ENCODE results near the gene HMGA1. TPM values are rescaled to one million over a fixed set of nuclear protein-coding genes. Genes with fewer than 3 reads are reported as not detected.
"Not testable (repeated sequence)": the region's sequence is repeated elsewhere in the genome, so short reads cannot be mapped to it uniquely, and the experiment has no call there.

The HMGA1 gene
- total RNA-seq, 1 donor from 2014 or later: 36.4 TPM

DNA sequence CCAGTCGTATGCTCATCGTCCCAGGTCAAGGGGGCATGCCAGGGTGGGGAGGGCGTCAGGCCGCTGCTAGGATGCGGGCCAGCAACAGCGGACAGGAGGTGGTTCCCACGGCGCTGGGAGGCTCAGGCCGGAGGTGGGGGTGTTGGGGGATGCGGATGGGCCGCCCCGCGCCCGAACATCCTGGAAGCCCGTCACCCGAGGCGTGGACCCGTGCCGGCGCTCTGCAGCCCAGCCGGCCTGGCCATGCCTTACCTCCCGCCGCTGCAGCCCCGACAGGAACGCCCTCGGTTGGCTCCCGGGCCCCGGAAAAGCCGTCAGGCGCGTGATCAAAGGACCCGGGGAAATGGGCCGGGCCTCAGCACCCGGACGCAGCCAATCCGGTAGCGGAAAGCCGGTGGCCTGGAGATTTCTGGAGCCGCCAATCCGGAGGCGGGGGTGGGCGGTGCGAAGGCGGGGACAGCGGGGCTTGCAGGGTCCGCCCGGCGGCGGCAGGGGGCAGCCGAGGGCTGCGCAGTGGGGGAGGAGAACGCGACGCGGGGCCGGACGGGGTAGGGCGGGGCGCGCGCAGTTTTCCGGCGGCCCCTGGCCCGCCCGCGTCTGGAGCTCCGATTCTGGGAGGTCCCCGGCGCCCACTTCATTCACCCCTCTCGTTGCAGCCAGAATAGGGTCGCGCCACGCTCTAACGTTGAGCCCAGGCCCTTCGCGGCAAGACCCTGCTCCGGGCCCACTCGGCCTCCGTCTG, 12.2 kb downstream of the HMGA1 start, which contains the start of gene SMIM29:
Gene SMIM29 (minus strand): TSS at position 280 of the 742 bp plus-strand sequence. CDS start 1,215 bp downstream, outside the sequence.
- intact Hi-C loops (cut with DNase I): loop anchor here (1.0 to 5.0 kb wide), 3 partner anchors 52 to 166 kb away; no protein-coding TSS in a partner anchor
- peak; percentile 99 for DNase-seq (ENCODE audit: low spot score)

DNA sequence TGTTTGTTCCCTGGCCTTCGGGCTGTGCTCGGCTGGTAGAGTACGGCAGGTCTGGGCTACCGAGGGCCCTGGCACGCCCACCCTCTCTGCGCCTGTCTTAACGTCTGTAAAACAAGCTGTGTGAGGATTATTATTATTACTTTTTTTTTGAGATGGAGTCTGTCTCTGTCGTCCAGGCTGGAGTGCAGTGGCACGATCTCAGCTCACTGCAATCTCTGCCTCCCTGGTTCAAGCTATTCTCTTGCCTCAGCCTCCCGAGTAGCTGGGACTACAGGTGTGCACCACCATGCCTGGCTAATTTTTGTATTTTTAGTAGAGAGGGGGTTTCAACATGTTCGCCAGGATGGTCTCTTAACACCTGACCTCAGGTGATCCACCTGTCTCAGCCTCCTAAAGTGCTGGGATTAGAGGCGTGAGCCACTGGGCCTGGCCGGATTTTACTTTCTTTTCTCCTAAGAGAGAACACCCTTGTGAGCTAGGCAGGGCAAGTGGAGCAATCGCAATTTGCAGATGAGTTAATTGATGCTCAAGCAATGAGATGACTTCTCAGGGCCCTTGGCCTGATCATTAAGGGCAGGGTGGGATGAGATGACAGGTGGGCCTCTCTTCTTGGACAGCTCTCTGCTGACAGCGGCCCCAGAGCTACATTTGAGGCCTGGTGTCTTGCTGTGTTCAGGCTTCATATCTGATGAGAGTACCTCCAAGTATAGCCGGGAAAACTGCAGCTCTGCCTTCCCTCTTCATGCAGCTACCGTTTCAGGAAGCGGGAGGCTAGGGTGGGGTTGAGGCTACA, 13.0 kb downstream of the HMGA1 start:
- intact Hi-C loops (cut with DNase I): loop anchor here (1.0 to 5.0 kb wide), 3 partner anchors 52 to 165 kb away; no protein-coding TSS in a partner anchor
- no peak for DNase-seq (ENCODE audit: low spot score)

GRCh38 chr6:34252395-34252794, 15.7 kb downstream of the HMGA1 start:
- intact Hi-C loops (cut with DNase I); DNase-seq (ENCODE audit: low spot score): not testable (repeated sequence)

DNA sequence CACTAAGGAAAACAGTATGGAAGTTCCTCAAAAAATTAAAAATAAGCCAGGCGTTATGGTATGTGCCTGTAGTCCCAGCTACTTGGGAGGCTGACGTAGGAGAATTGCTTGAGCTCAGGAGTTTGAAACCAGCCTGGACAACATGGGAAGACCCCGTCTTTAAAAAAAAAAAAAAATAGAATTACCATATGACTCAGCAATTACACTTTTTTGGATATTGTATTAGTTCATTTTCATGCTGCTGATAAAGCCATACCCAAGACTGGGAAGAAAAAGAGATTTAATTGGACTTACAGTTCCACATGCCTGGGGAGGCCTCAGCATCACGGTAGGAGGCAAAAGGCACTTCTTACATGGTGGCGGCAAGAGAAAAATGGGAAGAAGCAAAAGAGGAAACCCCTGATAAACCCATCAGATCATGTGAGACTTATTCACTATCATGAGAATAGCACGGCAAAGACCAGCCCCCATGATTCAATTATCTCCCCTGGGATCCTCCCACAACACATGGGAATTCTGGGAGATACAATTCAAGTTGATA, 22.9 kb downstream of the HMGA1 start:
- DNase-seq (ENCODE audit: low spot score): no peak
- intact Hi-C loops (cut with DNase I): no loop called here

DNA sequence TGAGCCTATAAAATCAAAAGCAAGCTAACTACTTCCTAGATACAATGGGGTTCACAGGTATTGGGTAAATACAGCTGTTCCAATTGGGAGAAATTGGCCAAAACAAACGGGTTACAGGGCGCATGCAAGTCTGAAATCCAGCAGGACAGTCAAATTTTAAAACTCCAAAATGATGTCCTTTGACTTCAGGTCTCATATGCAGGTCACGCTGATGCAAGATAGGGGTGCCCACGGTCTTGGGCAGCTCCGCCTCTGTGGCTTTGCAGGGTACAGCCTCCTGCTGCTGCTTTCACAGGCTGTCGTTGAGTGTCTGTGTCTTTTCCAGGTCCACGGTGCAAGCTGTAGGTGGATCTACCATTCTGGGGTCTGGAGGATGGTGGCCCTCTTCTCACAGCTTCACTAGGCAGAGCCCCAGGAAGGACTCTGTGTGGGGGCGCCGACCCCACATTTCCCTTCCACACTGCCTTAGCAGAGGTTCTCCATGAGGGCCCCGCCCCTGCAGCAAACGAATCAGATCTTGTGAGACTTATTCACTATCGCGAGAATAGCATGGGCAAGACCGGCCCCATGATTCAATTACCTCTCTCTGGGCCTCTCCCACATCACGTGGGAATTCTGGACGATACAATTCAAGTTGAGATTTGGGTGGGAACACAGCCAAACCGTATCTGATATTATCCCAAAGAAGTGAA, 24.0 kb downstream of the HMGA1 start:
- intact Hi-C loops (cut with DNase I): no loop called here

GRCh38 chr6:34263484-34263883, 26.8 kb downstream of the HMGA1 start:
- DNase-seq (ENCODE audit: low spot score); intact Hi-C loops (cut with DNase I): not testable (repeated sequence)

More for the DNA sequence above, 24.0 kb downstream of the HMGA1 start:
- DNase-seq (ENCODE audit: low spot score): no peak

GRCh38 chr6:34267746-34268145, 31.1 kb downstream of the HMGA1 start:
- intact Hi-C loops (cut with DNase I): no loop called here
- no peak for DNase-seq (ENCODE audit: low spot score)

DNA sequence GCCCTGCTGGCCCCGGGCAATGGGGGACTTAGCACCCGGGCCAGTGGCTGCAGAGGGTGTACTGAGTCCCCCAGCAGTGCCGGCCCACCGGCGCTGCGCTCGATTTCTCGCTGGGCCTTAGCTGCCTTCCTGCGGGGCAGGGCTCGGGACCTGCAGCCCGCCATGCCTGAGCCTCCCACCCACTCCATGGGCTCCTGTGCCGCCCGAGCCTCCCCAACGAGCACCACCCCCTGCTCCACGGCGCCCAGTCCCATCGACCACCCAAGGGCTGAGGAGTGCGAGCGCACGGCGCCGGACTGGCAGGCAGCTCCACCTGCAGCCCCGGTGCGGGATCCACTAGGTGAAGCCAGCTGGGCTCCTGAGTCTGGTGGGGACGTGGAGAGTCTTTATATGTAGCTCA, 32.5 kb downstream of the HMGA1 start:
- DNase-seq (ENCODE audit: low spot score); intact Hi-C loops (cut with DNase I): not testable (repeated sequence)

DNA sequence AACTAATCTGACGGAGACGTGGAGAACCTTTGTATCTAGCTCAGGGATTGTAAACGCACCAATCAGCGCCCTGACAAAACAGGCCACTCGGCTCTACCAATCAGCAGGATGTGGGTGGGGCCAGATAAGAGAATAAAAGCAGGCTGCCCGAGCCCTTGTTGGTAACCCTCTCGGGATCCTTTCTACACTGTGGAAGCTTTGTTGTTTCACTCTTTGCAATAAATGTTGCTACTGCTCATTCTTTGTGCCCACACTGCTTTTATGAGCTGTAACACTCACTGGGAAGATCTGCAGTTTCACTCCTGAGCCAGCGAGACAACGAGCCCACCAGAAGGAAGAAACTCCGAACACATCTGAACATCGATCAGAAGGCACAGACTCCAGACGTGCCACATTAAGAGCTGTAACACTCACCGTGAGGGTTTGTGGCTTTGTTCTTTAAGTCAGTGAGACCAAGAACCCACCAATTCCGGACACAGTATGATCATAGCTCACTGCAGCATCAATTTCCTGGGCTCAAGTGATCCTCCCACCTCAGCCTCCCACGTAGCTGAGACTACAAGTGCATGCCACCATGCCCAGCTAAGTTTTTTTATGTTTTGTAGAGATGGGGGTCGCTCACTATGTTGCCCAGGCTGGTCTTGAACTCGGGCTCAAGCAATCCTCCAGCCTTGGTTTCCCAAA, 33.1 kb downstream of the HMGA1 start:
- intact Hi-C loops (cut with DNase I): not testable (repeated sequence)

DNA sequence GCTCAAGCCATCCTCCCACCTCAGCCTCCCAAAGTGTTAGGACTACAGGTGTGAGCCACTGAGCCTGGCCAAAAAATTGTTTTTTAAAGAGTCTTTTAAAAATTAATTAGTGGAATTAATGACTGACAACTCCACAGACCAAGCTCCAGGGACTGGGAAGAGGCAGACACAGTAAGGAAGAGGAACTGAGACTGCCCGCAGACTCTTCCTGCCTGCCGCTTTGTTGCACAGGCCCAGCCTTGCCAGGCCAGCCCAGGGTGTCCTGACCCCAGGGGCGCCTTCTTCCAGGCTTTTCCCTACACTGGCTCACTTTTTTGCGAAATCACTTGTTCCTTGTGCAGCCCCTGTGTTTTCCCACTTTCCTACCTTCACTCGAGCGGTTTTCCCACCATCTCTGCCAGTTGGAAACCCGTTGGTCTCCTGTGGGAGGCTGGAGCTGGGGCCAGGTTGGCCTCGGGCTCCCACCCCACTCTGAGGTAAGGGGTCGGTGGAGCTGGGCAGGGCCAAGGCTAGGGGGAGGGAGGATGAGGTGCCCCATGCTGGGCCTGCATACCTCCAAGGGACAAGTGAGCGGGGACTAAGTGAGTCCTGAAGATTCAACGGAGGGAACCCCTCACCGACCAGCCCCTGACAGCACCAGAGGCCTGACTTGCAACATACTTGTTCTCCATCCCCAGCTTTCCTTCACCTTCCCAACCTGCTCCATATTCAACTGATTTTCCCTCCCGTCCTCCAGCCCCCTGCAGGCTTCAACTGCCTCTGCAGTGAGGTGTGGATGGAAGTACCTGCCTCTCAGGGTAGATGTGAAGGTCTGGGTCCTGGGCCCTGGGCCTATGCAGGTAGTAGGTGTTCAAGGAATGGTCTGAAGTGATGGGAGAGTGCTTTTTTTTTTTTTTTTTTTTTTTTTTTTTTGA, 35.6 kb downstream of the HMGA1 start:
- DNase-seq (ENCODE audit: low spot score): peak; percentile 84
- intact Hi-C loops (cut with DNase I): no loop called here

More for the DNA sequence above, 33.1 kb downstream of the HMGA1 start:
- DNase-seq (ENCODE audit: low spot score): not testable (repeated sequence)

- DNase-seq (ENCODE audit: low spot score): peak; percentile 84
- intact Hi-C loops (cut with DNase I): no loop called here
Observed at GRCh38 chr6:34273242-34273805, 36.7 kb downstream of the HMGA1 start.

GRCh38 chr6:34274129-34274528, 37.5 kb downstream of the HMGA1 start:
- intact Hi-C loops (cut with DNase I): no loop called here
- no peak for DNase-seq (ENCODE audit: low spot score)

DNA sequence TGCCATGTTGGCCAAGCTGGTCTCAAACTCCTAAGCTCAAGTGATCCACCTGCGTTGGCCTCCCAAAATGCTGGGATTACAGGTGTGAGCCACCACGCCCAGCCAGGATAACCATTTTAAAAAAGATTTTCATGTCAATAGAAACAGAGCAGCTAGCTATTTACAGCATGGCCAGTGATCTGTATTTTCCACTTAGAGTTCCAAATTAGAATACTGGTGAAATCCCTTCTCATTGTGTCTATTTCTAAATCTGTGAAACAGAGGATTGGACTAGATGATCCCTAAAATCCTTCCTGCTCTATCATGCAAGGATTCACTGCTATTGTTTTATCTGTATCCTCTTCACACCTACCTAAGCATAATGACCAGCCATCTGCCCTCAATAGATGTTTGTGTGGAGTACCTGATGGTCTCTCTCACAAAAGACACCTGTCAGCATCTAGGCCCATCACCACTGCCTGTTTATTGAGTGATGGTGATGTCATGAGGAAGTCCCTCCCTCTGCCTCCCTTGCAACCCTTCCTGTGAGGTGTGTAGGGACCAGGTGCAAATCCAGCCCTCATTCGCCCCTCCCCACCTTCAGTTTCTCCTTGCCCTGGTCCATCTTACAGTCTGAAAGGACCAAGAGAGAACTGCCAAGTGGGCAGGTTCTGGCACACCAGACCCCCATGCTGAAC, 38.6 kb downstream of the HMGA1 start:
- no peak for DNase-seq (ENCODE audit: low spot score)
- intact Hi-C loops (cut with DNase I): no loop called here

DNA sequence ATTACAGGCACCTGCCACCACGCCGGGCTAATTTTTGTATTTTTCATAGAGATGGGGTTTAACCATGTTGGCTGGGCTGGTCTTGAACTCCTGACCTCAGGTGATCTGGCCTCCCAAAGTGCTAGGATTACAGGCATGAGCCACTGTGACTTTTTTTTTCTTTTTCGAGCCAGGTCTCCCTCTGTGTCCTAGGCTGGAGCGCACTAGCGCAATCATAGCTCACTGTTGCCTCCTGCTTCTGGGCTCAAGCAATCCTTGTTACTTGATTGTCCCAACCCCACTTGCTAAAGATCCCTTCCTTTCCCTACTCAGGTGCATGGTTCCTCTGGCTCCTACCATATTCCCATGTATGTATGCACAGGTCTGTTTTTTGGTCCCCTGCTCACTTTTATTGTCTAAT, 39.5 kb downstream of the HMGA1 start:
- intact Hi-C loops (cut with DNase I): no loop called here
- DNase-seq (ENCODE audit: low spot score): no peak

- intact Hi-C loops (cut with DNase I): no loop called here
- no peak for DNase-seq (ENCODE audit: low spot score)
Observed at GRCh38 chr6:34276881-34277762, 40.4 kb downstream of the HMGA1 start.

DNA sequence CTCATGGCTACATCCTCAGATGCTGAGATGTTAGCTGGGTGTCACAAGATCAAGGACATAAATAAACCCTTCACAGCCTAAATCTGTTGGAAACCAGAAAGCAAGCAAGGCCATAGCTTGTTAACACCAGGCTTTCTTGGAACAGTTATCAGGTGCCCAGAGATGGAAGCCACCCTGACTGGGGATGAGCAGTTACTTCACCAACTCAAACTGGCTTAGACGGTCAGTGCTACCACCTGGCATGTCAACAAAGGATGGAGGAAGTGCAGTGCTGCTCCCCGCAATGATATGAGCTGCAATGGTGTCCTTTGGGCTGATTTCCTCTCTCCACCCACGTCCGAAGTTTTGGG, 41.1 kb downstream of the HMGA1 start:
- intact Hi-C loops (cut with DNase I): no loop called here
- no peak for DNase-seq (ENCODE audit: low spot score)

Data from cardiac septum (tissue), 1 donor.